Stomach (tissue), 9 donors: ENCODE data around the gene NCAPG2. TPM values are rescaled to one million over a fixed set of nuclear protein-coding genes. Genes with fewer than 3 reads are reported as not detected.

Source experiments
- DNase-seq, 2 donors: peaks; one replicate each; pipeline versions ENCODE4 v3.0.0 to v3.0.0-alpha.2; 2013 to 2019
- H3K27ac ChIP-seq, 5 donors: fragments of 200-600 bp in 4 of 5; sonication (generic) in 4 of 5; one replicate each; pipeline ENCODE4 v1.5.1; 2013 to 2019; ENCODE audit warnings: mild to moderate bottlenecking in 1 of 5, moderate library complexity in 1 of 5
- H3K27me3 ChIP-seq, 3 donors: fragments of 200-600 bp; sonication (generic); one replicate each; pipeline ENCODE4 v1.5.1; 2017 to 2019; ENCODE audit warnings: mixed run types in 1 of 3
- H3K36me3 ChIP-seq, 4 donors: fragments of 200-600 bp; sonication (generic); 1 replicate in 3 of 4; 2 replicates in 1 of 4; pipeline ENCODE4 v1.5.1; 2016 to 2019
- H3K4me1 ChIP-seq, 4 donors: fragments of 200-600 bp; sonication (generic); one replicate each; pipeline ENCODE4 v1.5.1; 2016 to 2019
- H3K4me3 ChIP-seq, 4 donors: fragments of 200-600 bp; sonication (generic) in 3 of 4; one replicate each; pipeline ENCODE4 v1.5.1; 2016 to 2019; ENCODE audit warnings: mild to moderate bottlenecking in 1 of 4
- H3K9me3 ChIP-seq, 4 donors: fragments of 200-600 bp; sonication (generic); one replicate each; pipeline ENCODE4 v1.5.1; 2016 to 2019
- EP300 ChIP-seq: sonication (generic); formaldehyde crosslinking; IDR thresholded peaks from one replicate; pipeline ENCODE4 v1.6.1; 2017; ENCODE audit warnings: antibody characterized with exemption
- POLR2A ChIP-seq, 4 donors: fragments of 450-650 bp; IDR thresholded peaks; one replicate each; pipeline ENCODE4 v1.6.1; 2016; ENCODE audit warnings: antibody characterized with exemption in 4 of 4, control low read depth in 2 of 4, mild to moderate bottlenecking in 1 of 4, moderate library complexity in 1 of 4
- POLR2AphosphoS5 ChIP-seq, 3 donors: sonication (generic); formaldehyde crosslinking; IDR thresholded peaks; one replicate each; pipeline ENCODE4 v1.6.1; 2016; ENCODE audit warnings: antibody characterized with exemption in 3 of 3
- WGBS, 5 donors: extraction: QIAGEN DNeasy Blood & Tissue Kit in 3 of 5; methylation state at CpG; one replicate each; pipeline versions ENCODE4 v1.1.5 to v1.1.7; 2013 to 2018; 5-methylcytosine and 5-hydroxymethylcytosine counted together
- intact Hi-C: fragments of 100-400 bp; cut with DNase I; formaldehyde crosslinking; loops from one replicate; pipeline ENCODE4 v1.15.1; 2023; ENCODE audit warnings: low total_unique reads
- polyA plus RNA-seq, 3 donors: library from polyadenylated mRNA; stranded (reverse); fragments of 200-250 nt; gene quantifications; one replicate each; pipeline ENCODE4 v1.2.3, GENCODE V29; 2013
- total RNA-seq, 5 donors: library from RNA; depleted of rRNA; stranded (reverse); fragments of >200 nt; gene quantifications; one replicate each; pipeline versions ENCODE4 v1.1.0 to v1.2.3, GENCODE V29; 2014 to 2016
- TF ChIP-seq, protein P1 (sequence below), 7 experiments: fragments of 450-650 bp in 4 of 7; fragments of 200-600 bp in 3 of 7; sonication (generic) in 3 of 7; IDR thresholded peaks; one replicate each; pipeline ENCODE4 v1.5.1; 2016 to 2019; ENCODE audit warnings: antibody characterized with exemption in 7 of 7, control low read depth in 2 of 7, mild to moderate bottlenecking in 1 of 7
- donor health status: healthy with polysubstance abuse.
- donor health status: Bipolar disorder and iron deficiency.
- donor health status: healthy.

NCAPG2 gene
- total and polyA plus RNA-seq, 8 donors, result 2.6 to 24.2 (median 8.3) TPM

DNA sequence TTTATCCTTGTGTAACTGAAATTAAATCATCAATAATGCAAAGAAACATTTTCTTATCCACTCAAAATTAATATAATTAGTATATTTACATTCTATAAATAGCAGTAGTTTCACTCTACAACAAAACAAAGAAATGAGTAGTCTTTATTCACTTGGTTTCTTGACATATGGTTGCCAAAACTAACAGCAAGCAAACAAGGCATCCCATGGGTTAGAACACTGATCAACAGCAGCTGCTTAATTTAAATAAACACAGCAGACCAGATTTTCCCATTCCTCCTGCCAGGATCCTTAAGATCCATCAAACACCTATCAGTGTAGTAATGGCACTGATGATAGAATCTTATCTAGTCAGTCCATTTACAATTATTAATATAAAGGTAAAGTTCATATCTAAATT is 22.1 kb downstream of the NCAPG2 start:
- Histone ChIP-seq H3K4me3 (no peak overlapping the region), H3K27ac (no peak overlapping the region), H3K9me3 (no peaks in the 10 kb centered on the region), H3K36me3 (peaks cover 0 to 65% (median 44%) of the 10 kb centered on the region in 4 donors), H3K4me1 (no peaks in the 10 kb centered on the region), H3K27me3 (no peaks in the 10 kb centered on the region)
- TF ChIP-seq POLR2A (IDR thresholded peaks at IDR 0.05), result no peak
- no peak for TF ChIP-seq POLR2AphosphoS5 (IDR thresholded peaks at IDR 0.05)
- TF ChIP-seq, protein P1, sequence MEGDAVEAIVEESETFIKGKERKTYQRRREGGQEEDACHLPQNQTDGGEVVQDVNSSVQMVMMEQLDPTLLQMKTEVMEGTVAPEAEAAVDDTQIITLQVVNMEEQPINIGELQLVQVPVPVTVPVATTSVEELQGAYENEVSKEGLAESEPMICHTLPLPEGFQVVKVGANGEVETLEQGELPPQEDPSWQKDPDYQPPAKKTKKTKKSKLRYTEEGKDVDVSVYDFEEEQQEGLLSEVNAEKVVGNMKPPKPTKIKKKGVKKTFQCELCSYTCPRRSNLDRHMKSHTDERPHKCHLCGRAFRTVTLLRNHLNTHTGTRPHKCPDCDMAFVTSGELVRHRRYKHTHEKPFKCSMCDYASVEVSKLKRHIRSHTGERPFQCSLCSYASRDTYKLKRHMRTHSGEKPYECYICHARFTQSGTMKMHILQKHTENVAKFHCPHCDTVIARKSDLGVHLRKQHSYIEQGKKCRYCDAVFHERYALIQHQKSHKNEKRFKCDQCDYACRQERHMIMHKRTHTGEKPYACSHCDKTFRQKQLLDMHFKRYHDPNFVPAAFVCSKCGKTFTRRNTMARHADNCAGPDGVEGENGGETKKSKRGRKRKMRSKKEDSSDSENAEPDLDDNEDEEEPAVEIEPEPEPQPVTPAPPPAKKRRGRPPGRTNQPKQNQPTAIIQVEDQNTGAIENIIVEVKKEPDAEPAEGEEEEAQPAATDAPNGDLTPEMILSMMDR (IDR thresholded peaks at IDR 0.05), result no peak
- no peak for TF ChIP-seq EP300
- intact Hi-C loops, result no loop called here
- no peak for DNase-seq

GRCh38 chr7:158680754-158681153 is 23.9 kb downstream of the NCAPG2 start:
- H3K4me1 ChIP-seq, result no peaks in the 10 kb centered on the region
- no peaks in the 10 kb centered on the region for H3K27me3 ChIP-seq
- no peak overlapping the region for H3K4me3 ChIP-seq
- no peak for TF ChIP-seq POLR2AphosphoS5 (IDR thresholded peaks at IDR 0.05)
- TF ChIP-seq, protein P1 (IDR thresholded peaks at IDR 0.05), result no peak
- no peak for TF ChIP-seq POLR2A (IDR thresholded peaks at IDR 0.05)
- no peak for TF ChIP-seq EP300
- intact Hi-C loops, result no loop called here
- 58 to 93% (median 73%) methylated on average over 3 of the region's 3 CpGs for WGBS, 5 donors
- H3K9me3 ChIP-seq, result no peaks in the 10 kb centered on the region
- DNase-seq, result no peak
- H3K36me3 ChIP-seq, result peaks cover 0 to 54% (median 31%) of the 10 kb centered on the region in 4 donors
- H3K27ac ChIP-seq, result no peak overlapping the region

DNA sequence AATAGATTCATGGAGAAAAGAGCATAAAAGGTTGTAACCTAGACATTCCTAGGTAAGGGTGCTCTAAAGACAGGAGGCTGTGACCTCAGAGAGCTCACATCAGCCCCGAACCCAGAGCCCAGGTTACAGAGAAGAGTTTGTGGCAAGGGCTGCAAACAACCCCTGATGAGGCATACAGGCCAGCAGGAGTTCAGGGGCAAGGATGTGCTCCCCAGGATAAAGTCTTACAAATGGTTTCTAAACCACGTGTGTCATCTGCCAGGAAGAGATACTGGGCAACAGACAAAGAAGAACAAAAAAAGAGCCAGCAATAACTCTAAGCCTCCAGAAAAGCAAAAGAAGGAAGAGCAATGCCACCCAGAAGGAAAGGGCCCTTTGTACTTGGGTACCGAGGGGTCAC is 27.7 kb downstream of the NCAPG2 start:
- H3K4me1 ChIP-seq, result no peaks in the 10 kb centered on the region
- intact Hi-C loops, result no loop called here
- H3K9me3 ChIP-seq, result no peaks in the 10 kb centered on the region
- TF ChIP-seq, protein P1 (IDR thresholded peaks at IDR 0.05), result no peak
- TF ChIP-seq EP300 (no peak), POLR2AphosphoS5 (IDR thresholded peaks at IDR 0.05) (no peak), POLR2A (IDR thresholded peaks at IDR 0.05) (no peak)
- no peak overlapping the region for H3K4me3 ChIP-seq
- H3K27me3 ChIP-seq, result no peaks in the 10 kb centered on the region
- DNase-seq, result no peak
- no peak overlapping the region for H3K27ac ChIP-seq
- H3K36me3 ChIP-seq, result peaks cover 0 to 55% (median 38%) of the 10 kb centered on the region in 4 donors
- 83 to 92% (median 90%) methylated on average over 3 of the region's 3 CpGs for WGBS, 5 donors

- intact Hi-C loops, result no loop called here
- H3K27ac ChIP-seq, result no peak overlapping the region
- no peak for TF ChIP-seq POLR2AphosphoS5 (IDR thresholded peaks at IDR 0.05)
- no peak for TF ChIP-seq POLR2A (IDR thresholded peaks at IDR 0.05)
- no peak for TF ChIP-seq EP300
- TF ChIP-seq, protein P1 (IDR thresholded peaks at IDR 0.05), result no peak
Observed at GRCh38 chr7:158676171-158676840, 28.3 kb downstream of the NCAPG2 start.

More at GRCh38 chr7:158676171-158676840, 28.3 kb downstream of the NCAPG2 start:
- WGBS, 5 donors, result 75 to 86% (median 82%) methylated on average over 7 of the region's 7 CpGs
- Histone ChIP-seq H3K4me1 (no peaks in the 10 kb centered on the region), H3K4me3 (no peak overlapping the region), H3K9me3 (no peaks in the 10 kb centered on the region), H3K27me3 (no peaks in the 10 kb centered on the region), H3K36me3 (peaks cover 0 to 58% (median 39%) of the 10 kb centered on the region in 4 donors)
- DNase-seq, result no peak
